Endothelial cell (in vitro differentiated cells): Measurements from ENCODE around the gene SLC22A17. TPM values are rescaled to one million over a fixed set of nuclear protein-coding genes. Genes with fewer than 3 reads are reported as not detected.

Source experiments
- DNase-seq: peaks from one replicate; pipeline ENCODE4 v3.0.0; 2021; ENCODE audit warnings: low spot score
- H3K27ac Mint-ChIP-seq: one replicate; pipeline ENCODE4 v1.8.0; 2021; ENCODE audit warnings: mixed read lengths, inconsistent platforms; ENCODE audit not compliant: unreplicated experiment
- H3K27me3 Mint-ChIP-seq: one replicate; pipeline ENCODE4 v1.8.0; 2021; ENCODE audit warnings: mild to moderate bottlenecking, moderate library complexity, mixed read lengths, inconsistent platforms; ENCODE audit not compliant: unreplicated experiment
- H3K36me3 Mint-ChIP-seq: one replicate; pipeline ENCODE4 v1.8.0; 2021; ENCODE audit warnings: mild to moderate bottlenecking, low read depth, mixed read lengths, inconsistent platforms; ENCODE audit not compliant: unreplicated experiment
- H3K4me1 Mint-ChIP-seq: one replicate; pipeline ENCODE4 v1.8.0; 2021; ENCODE audit warnings: mild to moderate bottlenecking, mixed read lengths, inconsistent platforms; ENCODE audit not compliant: unreplicated experiment
- H3K4me3 Mint-ChIP-seq: one replicate; pipeline ENCODE4 v1.8.0; 2021; ENCODE audit warnings: mild to moderate bottlenecking, mixed read lengths, inconsistent platforms; ENCODE audit not compliant: unreplicated experiment
- H3K9me3 Mint-ChIP-seq: one replicate; pipeline ENCODE4 v1.8.0; 2021; ENCODE audit warnings: mixed read lengths, inconsistent platforms; ENCODE audit not compliant: unreplicated experiment
- CTCF ChIP-seq: fragments of 200-600 bp; sonication (generic); IDR thresholded peaks from one replicate; pipeline ENCODE4 v1.5.0; 2021; ENCODE audit warnings: antibody characterized with exemption; ENCODE audit not compliant: unreplicated experiment
- total RNA-seq: library from RNA; stranded (reverse); fragmentation: NEBNext Ultra II Directional; extraction: Animal tissue kit (Norgen Biotek cat#: 25700); gene quantifications from one replicate; pipeline ENCODE4 v1.2.1, GENCODE V29; 2021; ENCODE audit not compliant: unreplicated experiment

SLC22A17 gene
- total RNA-seq, 1 donor from 2014 or later: 35.3 TPM

- no peak overlapping the region for H3K4me3 Mint-ChIP-seq
- peaks cover 5% of the 10 kb centered on the region for H3K4me1 Mint-ChIP-seq
- H3K36me3 Mint-ChIP-seq: peaks cover 17% of the 10 kb centered on the region
- H3K9me3 Mint-ChIP-seq: no peaks in the 10 kb centered on the region
- no peak overlapping the region for H3K27ac Mint-ChIP-seq
- H3K27me3 Mint-ChIP-seq: peaks cover 12% of the 10 kb centered on the region
- no peak for TF ChIP-seq CTCF
- DNase-seq: no peak
Observed at GRCh38 chr14:23345987-23346692, 6.5 kb downstream of the SLC22A17 start.

- Mint-ChIP-seq H3K36me3 (peaks cover 4% of the 10 kb centered on the region), H3K9me3 (no peaks in the 10 kb centered on the region), H3K27ac (no peak overlapping the region), H3K4me1 (no peaks in the 10 kb centered on the region), H3K27me3 (peaks cover 5% of the 10 kb centered on the region), H3K4me3 (no peak overlapping the region)
- no peak for TF ChIP-seq CTCF
- no peak for DNase-seq
Observed at GRCh38 chr14:23344481-23344880, 8.2 kb downstream of the SLC22A17 start.

- no peak overlapping the region for H3K4me3 Mint-ChIP-seq
- no peak for DNase-seq
- no peak overlapping the region for H3K27ac Mint-ChIP-seq
- no peaks in the 10 kb centered on the region for H3K36me3 Mint-ChIP-seq
- H3K27me3 Mint-ChIP-seq: no peaks in the 10 kb centered on the region
- no peak for TF ChIP-seq CTCF
- H3K9me3 Mint-ChIP-seq: no peaks in the 10 kb centered on the region
- H3K4me1 Mint-ChIP-seq: no peaks in the 10 kb centered on the region
Observed at GRCh38 chr14:23339506-23340268, 13.0 kb downstream of the SLC22A17 start.

- no peaks in the 10 kb centered on the region for H3K4me1 Mint-ChIP-seq
- H3K4me3 Mint-ChIP-seq: no peak overlapping the region
- DNase-seq: no peak
- H3K36me3 Mint-ChIP-seq: no peaks in the 10 kb centered on the region
- H3K27ac Mint-ChIP-seq: no peak overlapping the region
- no peak for TF ChIP-seq CTCF
- peaks cover 2% of the 10 kb centered on the region for H3K27me3 Mint-ChIP-seq
- H3K9me3 Mint-ChIP-seq: no peaks in the 10 kb centered on the region
Observed at GRCh38 chr14:23335623-23336022, 17.1 kb downstream of the SLC22A17 start.
